Myocyte (in vitro differentiated cells): ENCODE results near the gene FPGS. TPM values are rescaled to one million over a fixed set of nuclear protein-coding genes. Genes with fewer than 3 reads are reported as not detected.
"Not testable (repeated sequence)": the region's sequence is repeated elsewhere in the genome, so short reads cannot be mapped to it uniquely, and the experiment has no call there.

Source experiments
- DNase-seq: peaks from one replicate; pipeline ENCODE4 v3.0.0-alpha.2; 2012; ENCODE audit warnings: low read depth
- total RNA-seq: library from RNA; depleted of rRNA; stranded (reverse); fragments of >200 nt; gene quantifications from 2 replicates; pipeline ENCODE4 v1.2.3, GENCODE V29; 2014

FPGS gene
- total RNA-seq, 1 donor from 2014 or later = 141 TPM

GRCh38 chr9:127770905-127771569, 31.6 kb upstream of the FPGS start:
- peak; percentile 94 for DNase-seq

GRCh38 chr9:127771570-127772189, 31.0 kb upstream of the FPGS start:
- DNase-seq = no peak

- DNase-seq = no peak
These were observed 30.1 kb upstream of the FPGS start for GRCh38 chr9:127772603-127773002.

- no peak for DNase-seq
These were observed 29.4 kb upstream of the FPGS start for GRCh38 chr9:127773272-127773671.

GRCh38 chr9:127773981-127774380, 28.7 kb upstream of the FPGS start:
- DNase-seq = no peak

- no peak for DNase-seq
These were observed 26.3 kb upstream of the FPGS start for GRCh38 chr9:127776195-127776923.

- DNase-seq = no peak
These were observed 25.8 kb upstream of the FPGS start for GRCh38 chr9:127776924-127777289.

- no peak for DNase-seq
These were observed 25.2 kb upstream of the FPGS start for GRCh38 chr9:127777368-127777980.

GRCh38 chr9:127778280-127779135, 24.2 kb upstream of the FPGS start, which contains the start of gene SH2D3C:
Gene SH2D3C (minus strand): TSS chr9:127778666. CDS start chr9:127778627, 39 bp downstream.
- no peak for DNase-seq

- DNase-seq = no peak
These were observed 23.3 kb upstream of the FPGS start for GRCh38 chr9:127779136-127779981.

GRCh38 chr9:127780126-127780885, 22.4 kb upstream of the FPGS start:
- DNase-seq = no peak

- not testable (repeated sequence) for DNase-seq
These were observed 21.8 kb upstream of the FPGS start for GRCh38 chr9:127780909-127781308.

- DNase-seq = no peak
These were observed 20.9 kb upstream of the FPGS start for GRCh38 chr9:127781806-127782205.

GRCh38 chr9:127783111-127784008, 19.3 kb upstream of the FPGS start:
- DNase-seq = no peak

- DNase-seq = peak; percentile 84
These were observed 17.4 kb upstream of the FPGS start for GRCh38 chr9:127785023-127785932.

- DNase-seq = peak; percentile 91
These were observed 16.5 kb upstream of the FPGS start, which contains the start of gene CDK9 for GRCh38 chr9:127785933-127786772. Gene CDK9 (plus strand): TSS chr9:127786034. CDS start chr9:127786149, 115 bp downstream.
